Measurements from ENCODE around the gene JAG1. TPM values are rescaled to one million over a fixed set of nuclear protein-coding genes. Genes with fewer than 3 reads are reported as not detected.

Gene JAG1
- total RNA-seq, 4 donors from 2014 or later = 89.6 to 182 (median 123) TPM

DNA sequence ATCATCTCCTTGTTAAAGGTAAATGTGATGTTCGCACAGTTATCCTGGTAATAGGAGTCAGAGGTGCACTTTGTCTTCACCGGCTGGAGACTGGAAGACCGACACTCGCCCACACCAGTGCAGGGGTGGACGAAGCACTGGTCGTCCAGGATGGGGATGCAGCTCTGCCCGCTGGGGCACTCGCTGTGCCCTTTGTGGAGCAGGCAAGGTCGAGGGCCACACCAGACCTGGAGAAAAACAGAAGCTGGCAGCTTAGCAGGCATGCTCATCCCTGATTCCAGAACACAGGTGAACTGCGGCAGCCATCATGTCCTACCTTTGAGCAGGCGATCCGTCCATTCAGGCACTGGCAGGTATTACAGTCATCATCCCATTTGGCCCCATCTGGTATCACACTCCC, 32.3 kb downstream of the JAG1 start:
- peaks cover 37 to 100% (median 70%) of the 10 kb centered on the region in 3 donors for H3K4me1 ChIP-seq
- TF ChIP-seq, protein P1, sequence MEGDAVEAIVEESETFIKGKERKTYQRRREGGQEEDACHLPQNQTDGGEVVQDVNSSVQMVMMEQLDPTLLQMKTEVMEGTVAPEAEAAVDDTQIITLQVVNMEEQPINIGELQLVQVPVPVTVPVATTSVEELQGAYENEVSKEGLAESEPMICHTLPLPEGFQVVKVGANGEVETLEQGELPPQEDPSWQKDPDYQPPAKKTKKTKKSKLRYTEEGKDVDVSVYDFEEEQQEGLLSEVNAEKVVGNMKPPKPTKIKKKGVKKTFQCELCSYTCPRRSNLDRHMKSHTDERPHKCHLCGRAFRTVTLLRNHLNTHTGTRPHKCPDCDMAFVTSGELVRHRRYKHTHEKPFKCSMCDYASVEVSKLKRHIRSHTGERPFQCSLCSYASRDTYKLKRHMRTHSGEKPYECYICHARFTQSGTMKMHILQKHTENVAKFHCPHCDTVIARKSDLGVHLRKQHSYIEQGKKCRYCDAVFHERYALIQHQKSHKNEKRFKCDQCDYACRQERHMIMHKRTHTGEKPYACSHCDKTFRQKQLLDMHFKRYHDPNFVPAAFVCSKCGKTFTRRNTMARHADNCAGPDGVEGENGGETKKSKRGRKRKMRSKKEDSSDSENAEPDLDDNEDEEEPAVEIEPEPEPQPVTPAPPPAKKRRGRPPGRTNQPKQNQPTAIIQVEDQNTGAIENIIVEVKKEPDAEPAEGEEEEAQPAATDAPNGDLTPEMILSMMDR (IDR thresholded peaks at IDR 0.05) = peak in 1 of 6 experiments; percentile 5
- TF ChIP-seq POLR2A (IDR thresholded peaks at IDR 0.05) = no peak
- H3K9me3 ChIP-seq = no peaks in the 10 kb centered on the region
- 79% methylated on average over 5 to 6 of the region's 12 CpGs for WGBS, 2 donors
- no peak overlapping the region for H3K4me3 ChIP-seq
- H3K36me3 ChIP-seq = peaks cover 60 to 90% (median 61%) of the 10 kb centered on the region in 3 donors
- peak overlapping the region; percentile 65 to 99 (median 86) for H3K27ac ChIP-seq
- no peaks in the 10 kb centered on the region for H3K27me3 ChIP-seq
- intact Hi-C loops (cut with DNase I) = no loop called here
- DNase-seq = no peak

DNA sequence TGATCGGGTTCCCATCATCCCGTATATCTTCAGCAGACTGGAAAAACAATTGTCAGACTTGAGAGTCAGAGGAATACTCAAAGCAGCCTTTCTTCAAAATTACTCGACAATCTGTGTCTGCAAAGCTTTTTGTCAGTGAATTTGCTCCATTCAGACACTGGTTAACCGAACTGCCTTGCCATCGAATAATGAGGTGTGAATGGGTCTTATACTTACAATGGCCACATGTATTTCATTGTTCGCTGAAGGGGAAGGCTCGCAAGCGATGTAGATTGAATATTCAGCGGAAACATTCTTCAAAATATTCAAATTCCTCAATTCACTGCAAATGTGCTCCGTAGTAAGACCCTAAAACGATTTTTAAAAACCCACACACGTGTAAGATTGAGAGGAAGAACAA, 32.9 kb downstream of the JAG1 start:
- H3K4me3 ChIP-seq = no peak overlapping the region
- 73 to 76% methylated on average over 12 of the region's 12 CpGs for WGBS, 2 donors
- H3K9me3 ChIP-seq = no peaks in the 10 kb centered on the region
- H3K36me3 ChIP-seq = peaks cover 54 to 84% (median 57%) of the 10 kb centered on the region in 3 donors
- H3K4me1 ChIP-seq = peaks cover 43 to 100% (median 73%) of the 10 kb centered on the region in 3 donors
- H3K27me3 ChIP-seq = no peaks in the 10 kb centered on the region
- intact Hi-C loops (cut with DNase I) = no loop called here
- peak overlapping the region; percentile 65 to 99 (median 86) for H3K27ac ChIP-seq
- no peak for DNase-seq
- TF ChIP-seq POLR2A (IDR thresholded peaks at IDR 0.05) = no peak
- TF ChIP-seq, protein P1 (IDR thresholded peaks at IDR 0.05) = no peak

DNA sequence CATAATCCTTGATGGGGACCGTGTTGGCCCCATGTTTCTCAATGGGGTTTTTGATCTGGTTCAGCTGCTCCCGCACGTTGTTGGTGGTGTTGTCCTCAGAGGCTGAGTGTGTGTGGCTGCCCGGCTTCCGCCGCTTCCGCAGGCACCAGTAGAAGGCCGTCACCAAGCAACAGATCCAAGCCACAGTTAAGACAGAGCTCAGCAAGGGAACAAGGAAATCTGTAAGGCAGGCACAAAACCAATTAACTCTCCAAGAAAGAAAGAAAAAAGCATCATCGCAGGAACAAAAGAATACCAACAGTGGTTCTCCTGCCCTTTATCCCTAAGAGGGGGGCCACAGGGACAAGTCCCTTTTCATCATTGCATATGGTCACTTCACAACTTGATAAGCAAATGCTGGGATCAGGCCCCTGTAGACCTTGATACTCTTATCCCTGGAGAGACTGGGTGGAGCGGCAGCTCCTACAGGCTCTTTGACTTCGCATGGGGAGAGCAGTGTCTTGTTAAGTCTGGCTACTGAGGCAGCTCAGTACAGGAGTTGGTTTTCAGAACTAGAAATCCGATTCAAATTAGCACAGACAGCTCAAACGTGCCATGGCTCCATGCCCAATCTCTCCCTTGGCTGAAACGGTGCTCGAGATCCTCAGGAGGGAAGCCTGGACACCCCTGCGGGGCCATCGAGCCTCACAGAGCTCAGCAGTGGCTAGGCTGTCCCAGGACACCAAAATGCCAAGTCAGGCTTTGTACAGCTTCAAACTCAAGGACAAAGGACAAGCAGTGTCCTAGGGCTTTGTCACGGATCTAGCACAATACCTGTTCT, 33.9 kb downstream of the JAG1 start:
- Histone ChIP-seq H3K4me1 (peaks cover 43 to 100% (median 78%) of the 10 kb centered on the region in 3 donors), H3K36me3 (peaks cover 45 to 75% (median 47%) of the 10 kb centered on the region in 3 donors)

DNA sequence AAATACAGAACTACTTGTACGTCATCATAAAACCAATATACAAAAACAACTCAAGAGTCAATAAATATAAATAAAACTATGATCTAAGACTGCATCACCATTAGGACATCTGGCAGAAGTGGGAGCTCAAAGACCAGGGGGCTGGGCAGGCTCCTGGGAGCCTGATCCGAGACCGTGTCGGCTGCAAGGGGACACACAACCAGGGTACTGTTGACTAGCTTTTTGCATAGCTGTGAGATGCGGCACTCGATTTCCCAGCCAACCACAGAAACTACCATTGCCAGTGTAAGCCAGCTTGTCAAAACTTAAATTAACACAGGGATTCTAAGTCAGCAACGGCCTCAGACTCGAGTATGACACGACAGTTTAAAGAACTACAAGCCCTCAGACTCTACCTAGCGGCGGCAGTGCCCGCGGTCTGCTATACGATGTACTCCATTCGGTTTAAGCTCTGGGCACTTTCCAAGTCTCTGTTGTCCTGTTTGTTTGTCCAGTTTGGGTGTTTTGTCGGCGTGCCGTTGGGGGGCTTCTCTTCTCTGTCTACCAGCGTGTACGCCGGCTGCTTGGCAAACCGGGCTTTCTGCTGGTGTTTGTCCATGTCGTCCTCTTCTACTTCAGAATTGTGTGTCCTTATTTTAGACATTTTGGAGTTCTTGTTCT, 34.6 kb downstream of the JAG1 start:
- no peaks in the 10 kb centered on the region for H3K9me3 ChIP-seq
- H3K27ac ChIP-seq = peak overlapping the region; percentile 65 to 99 (median 90)
- peaks cover 45 to 100% (median 73%) of the 10 kb centered on the region in 3 donors for H3K4me1 ChIP-seq
- peak overlapping the region in 1 of 4 donors; percentile 24 for H3K4me3 ChIP-seq
- intact Hi-C loops (cut with DNase I) = no loop called here
- no peak for DNase-seq
- peaks cover 37 to 67% (median 40%) of the 10 kb centered on the region in 3 donors for H3K36me3 ChIP-seq
- 59 to 77% methylated on average over 23 of the region's 23 CpGs for WGBS, 2 donors
- TF ChIP-seq POLR2A (IDR thresholded peaks at IDR 0.05) = no peak
- TF ChIP-seq, protein P1 (IDR thresholded peaks at IDR 0.05) = no peak
- no peaks in the 10 kb centered on the region for H3K27me3 ChIP-seq

More for the DNA sequence above, 33.9 kb downstream of the JAG1 start:
- no peak for DNase-seq
- intact Hi-C loops (cut with DNase I) = no loop called here
- H3K4me3 ChIP-seq = peak overlapping the region in 1 of 4 donors; percentile 24
- no peaks in the 10 kb centered on the region for H3K9me3 ChIP-seq
- peak overlapping the region; percentile 65 to 99 (median 86) for H3K27ac ChIP-seq
- no peaks in the 10 kb centered on the region for H3K27me3 ChIP-seq
- TF ChIP-seq POLR2A (IDR thresholded peaks at IDR 0.05) = no peak
- TF ChIP-seq, protein P1 (IDR thresholded peaks at IDR 0.05) = no peak
- WGBS, 2 donors = 20 to 42% methylated on average over 1 to 5 of the region's 18 CpGs

DNA sequence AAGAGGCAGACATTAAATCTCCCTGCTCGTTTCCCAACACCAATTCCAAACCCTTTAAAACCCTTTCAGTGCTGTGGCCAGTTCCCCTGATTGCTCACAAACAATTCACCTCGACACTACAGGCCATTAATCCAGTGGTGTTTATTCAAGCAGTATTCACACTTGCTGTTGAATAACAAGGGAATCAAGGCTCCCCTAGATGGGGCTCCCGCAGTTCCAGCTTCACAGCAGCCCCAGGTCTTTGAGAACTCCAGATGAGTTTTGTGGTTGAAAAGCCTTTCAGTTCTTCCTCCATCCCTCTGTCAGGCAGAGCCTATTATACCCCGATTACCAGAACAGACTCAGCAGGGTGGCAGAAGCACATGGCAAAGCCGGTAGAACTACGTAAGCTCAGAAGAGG, 36.2 kb downstream of the JAG1 start:
- no peak for DNase-seq
- intact Hi-C loops (cut with DNase I) = no loop called here
- H3K27me3 ChIP-seq = no peaks in the 10 kb centered on the region
- H3K4me3 ChIP-seq = peak overlapping the region in 1 of 4 donors; percentile 8
- WGBS, 2 donors = 24 to 34% methylated on average over 6 of the region's 6 CpGs
- H3K4me1 ChIP-seq = peaks cover 50 to 100% (median 78%) of the 10 kb centered on the region in 3 donors
- H3K9me3 ChIP-seq = no peaks in the 10 kb centered on the region
- peaks cover 21 to 51% (median 26%) of the 10 kb centered on the region in 3 donors for H3K36me3 ChIP-seq
- peak overlapping the region; percentile 82 to 99 (median 90) for H3K27ac ChIP-seq
- TF ChIP-seq POLR2A (IDR thresholded peaks at IDR 0.05) = no peak
- TF ChIP-seq, protein P1 (IDR thresholded peaks at IDR 0.05) = no peak
